ENCODE results near the gene ZNF70.

GRCh38 chr22:23690713-23691112 lies 60.2 kb downstream of the ZNF70 start, which contains the start of gene RGL4:
- TF ChIP-seq CTCF (IDR thresholded peaks at IDR 0.05) (no peak), POLR2A (IDR thresholded peaks at IDR 0.05) (no peak)
